ENCODE data around the gene GFI1B.

Gene GFI1B

GRCh38 chr9:132993511-132993939, 15.0 kb downstream of the GFI1B start:
- no peaks in the 10 kb centered on the region for H4K20me1 ChIP-seq (ENCODE audit: insufficient read depth)
- no peak overlapping the region for H3K9ac ChIP-seq
- no peak overlapping the region for H3K27ac ChIP-seq
- no peak overlapping the region for H2AFZ ChIP-seq (ENCODE audit: low read depth)
- H3K79me2 ChIP-seq (ENCODE audit: insufficient read depth, low read depth): no peaks in the 10 kb centered on the region
- H3K4me3 ChIP-seq (IDR thresholded peaks at IDR 0.05; ENCODE audit: insufficient read depth, low read depth, low read length): no peak overlapping the region
- no peaks in the 10 kb centered on the region for H3K4me1 ChIP-seq (ENCODE audit: low read depth, poor library complexity, severe bottlenecking)
- peaks cover 87% of the 10 kb centered on the region for H3K27me3 ChIP-seq (ENCODE audit: insufficient read depth, low read depth)
- H3K4me2 ChIP-seq: no peak overlapping the region
- no peaks in the 10 kb centered on the region for H3K36me3 ChIP-seq (ENCODE audit: insufficient read depth)
- TF ChIP-seq CTCF (conservative IDR thresholded peaks at IDR 0.05; ENCODE audit: low read depth, low read length): no peak

GRCh38 chr9:132994410-132995120, 16.1 kb downstream of the GFI1B start:
- Histone ChIP-seq H2AFZ (ENCODE audit: low read depth) (no peak overlapping the region), H3K4me1 (ENCODE audit: low read depth, poor library complexity, severe bottlenecking) (no peaks in the 10 kb centered on the region), H3K27me3 (ENCODE audit: insufficient read depth, low read depth) (peaks cover 93% of the 10 kb centered on the region), H4K20me1 (ENCODE audit: insufficient read depth) (no peaks in the 10 kb centered on the region), H3K4me3 (IDR thresholded peaks at IDR 0.05; ENCODE audit: insufficient read depth, low read depth, low read length) (no peak overlapping the region), H3K9ac (no peak overlapping the region), H3K27ac (no peak overlapping the region), H3K79me2 (ENCODE audit: insufficient read depth, low read depth) (no peaks in the 10 kb centered on the region), H3K4me2 (no peak overlapping the region), H3K36me3 (ENCODE audit: insufficient read depth) (no peaks in the 10 kb centered on the region)
- TF ChIP-seq CTCF (conservative IDR thresholded peaks at IDR 0.05; ENCODE audit: low read depth, low read length): no peak

- Histone ChIP-seq H2AFZ (ENCODE audit: low read depth) (no peak overlapping the region), H3K27ac (no peak overlapping the region), H3K79me2 (ENCODE audit: insufficient read depth, low read depth) (no peaks in the 10 kb centered on the region), H3K4me3 (IDR thresholded peaks at IDR 0.05; ENCODE audit: insufficient read depth, low read depth, low read length) (no peak overlapping the region), H3K27me3 (ENCODE audit: insufficient read depth, low read depth) (peaks cover 94% of the 10 kb centered on the region), H3K4me2 (no peak overlapping the region), H3K4me1 (ENCODE audit: low read depth, poor library complexity, severe bottlenecking) (no peaks in the 10 kb centered on the region), H3K9ac (no peak overlapping the region), H3K36me3 (ENCODE audit: insufficient read depth) (no peaks in the 10 kb centered on the region), H4K20me1 (ENCODE audit: insufficient read depth) (no peaks in the 10 kb centered on the region)
- TF ChIP-seq CTCF (conservative IDR thresholded peaks at IDR 0.05; ENCODE audit: low read depth, low read length): no peak
These were observed 16.6 kb downstream of the GFI1B start for GRCh38 chr9:132995121-132995420.

GRCh38 chr9:132995879-132996278, 17.4 kb downstream of the GFI1B start:
- Histone ChIP-seq H3K4me2 (no peak overlapping the region), H3K79me2 (ENCODE audit: insufficient read depth, low read depth) (no peaks in the 10 kb centered on the region), H3K9ac (no peak overlapping the region), H2AFZ (ENCODE audit: low read depth) (no peak overlapping the region), H3K36me3 (ENCODE audit: insufficient read depth) (no peaks in the 10 kb centered on the region), H3K27ac (no peak overlapping the region), H3K4me1 (ENCODE audit: low read depth, poor library complexity, severe bottlenecking) (no peaks in the 10 kb centered on the region), H3K4me3 (IDR thresholded peaks at IDR 0.05; ENCODE audit: insufficient read depth, low read depth, low read length) (no peak overlapping the region), H4K20me1 (ENCODE audit: insufficient read depth) (no peaks in the 10 kb centered on the region), H3K27me3 (ENCODE audit: insufficient read depth, low read depth) (peaks cover 95% of the 10 kb centered on the region)
- no peak for TF ChIP-seq CTCF (conservative IDR thresholded peaks at IDR 0.05; ENCODE audit: low read depth, low read length)
